GM21381 (cell line): Measurements from ENCODE around the gene TINCR.
"Not testable (repeated sequence)": the region's sequence is repeated elsewhere in the genome, so short reads cannot be mapped to it uniquely, and the experiment has no call there.

Source experiments
- ATAC-seq: cut with Tn5 transposase; IDR thresholded peaks from one replicate; pipeline ENCODE4 v1.9.1; 2021; ENCODE audit warnings: mild to moderate bottlenecking, moderate library complexity; ENCODE audit not compliant: unreplicated experiment

TINCR gene

GRCh38 chr19:5567360-5567969, at the start of gene TINCR:
Gene TINCR, minus strand, starts transcription at chr19:5567953.
- no peak for ATAC-seq

- ATAC-seq, result no peak
These were observed 49.3 kb upstream of the TINCR start for GRCh38 chr19:5617080-5617479.

- no peak for ATAC-seq
These were observed 48.1 kb upstream of the TINCR start for GRCh38 chr19:5615756-5616327.

GRCh38 chr19:5612891-5613865, 45.4 kb upstream of the TINCR start:
- ATAC-seq, result no peak

GRCh38 chr19:5609881-5610448, 42.2 kb upstream of the TINCR start:
- ATAC-seq, result no peak

GRCh38 chr19:5608766-5609165, 41.0 kb upstream of the TINCR start:
- ATAC-seq, result not testable (repeated sequence)

GRCh38 chr19:5608291-5608690, 40.5 kb upstream of the TINCR start:
- ATAC-seq, result no peak

- ATAC-seq, result no peak
These were observed 39.8 kb upstream of the TINCR start for GRCh38 chr19:5607318-5608275.

- no peak for ATAC-seq
These were observed 37.6 kb upstream of the TINCR start for GRCh38 chr19:5605362-5605761.

- no peak for ATAC-seq
These were observed 35.9 kb upstream of the TINCR start for GRCh38 chr19:5603626-5604025.

- ATAC-seq, result no peak
These were observed 33.0 kb upstream of the TINCR start for GRCh38 chr19:5600797-5601196.

- ATAC-seq, result no peak
These were observed 28.0 kb upstream of the TINCR start for GRCh38 chr19:5595745-5596144.

- ATAC-seq, result no peak
These were observed 27.4 kb upstream of the TINCR start for GRCh38 chr19:5595129-5595528.

GRCh38 chr19:5594521-5594950, 26.8 kb upstream of the TINCR start:
- no peak for ATAC-seq

GRCh38 chr19:5593343-5594255, 25.8 kb upstream of the TINCR start:
- ATAC-seq, result no peak

GRCh38 chr19:5592531-5593342, 25.0 kb upstream of the TINCR start:
- no peak for ATAC-seq

- no peak for ATAC-seq
These were observed 23.7 kb upstream of the TINCR start for GRCh38 chr19:5591476-5591875.

GRCh38 chr19:5590865-5591154, 23.1 kb upstream of the TINCR start:
- no peak for ATAC-seq
